ENCODE measurements around the gene MYH9. TPM values are rescaled to one million over a fixed set of nuclear protein-coding genes. Genes with fewer than 3 reads are reported as not detected.
"Not testable (repeated sequence)": the region's sequence is repeated elsewhere in the genome, so short reads cannot be mapped to it uniquely, and the experiment has no call there.

Gene MYH9
- total RNA-seq, 2 experiments from 2014 or later: 112 to 223 TPM

DNA sequence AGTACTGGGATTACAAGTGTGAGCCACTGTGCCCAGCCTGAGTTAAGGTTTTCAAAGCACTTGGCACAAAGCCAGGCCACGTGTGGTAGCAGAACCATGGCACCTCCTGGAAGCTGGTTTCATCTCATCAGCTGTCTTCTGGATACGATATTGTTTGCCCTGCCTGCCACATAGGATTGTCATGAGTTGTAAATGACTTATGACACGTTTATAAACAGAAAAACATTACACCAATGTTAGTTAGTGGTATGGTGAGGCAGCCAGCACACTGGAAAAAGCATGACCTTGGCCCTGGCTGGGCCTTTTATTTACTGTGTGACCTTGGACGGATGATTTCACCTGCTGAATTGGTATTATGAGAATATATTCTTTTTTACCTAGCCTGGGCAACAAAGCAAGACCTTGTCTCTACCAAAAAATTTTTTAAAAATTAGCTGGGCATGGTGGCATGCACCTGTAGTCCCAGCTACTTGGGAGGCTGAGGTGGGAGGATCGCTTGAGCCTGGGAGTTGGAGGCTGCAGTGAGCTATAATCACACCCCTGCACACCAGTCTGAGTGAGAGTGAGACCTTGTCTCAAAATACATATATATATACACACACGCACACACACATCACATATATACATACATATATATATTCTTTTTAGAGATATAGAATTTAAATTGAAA, 24.0 kb upstream of the MYH9 start:
- Histone ChIP-seq H3K4me2 (ENCODE audit: low read length) (no peak overlapping the region), H4K20me1 (ENCODE audit: insufficient read depth, low read length) (no peaks in the 10 kb centered on the region), H3K9me3 (ENCODE audit: low read length) (no peaks in the 10 kb centered on the region), H3K79me2 (ENCODE audit: insufficient read depth, low read depth, low read length) (no peaks in the 10 kb centered on the region), H2AFZ (ENCODE audit: low read length) (no peak overlapping the region), H3K27ac (ENCODE audit: low read depth, low read length, poor library complexity, severe bottlenecking) (no peak overlapping the region), H3K36me3 (ENCODE audit: insufficient read depth, low read length) (no peaks in the 10 kb centered on the region), H3K4me1 (ENCODE audit: insufficient read depth, low read length, poor library complexity, severe bottlenecking) (peaks cover 39% of the 10 kb centered on the region), H3K4me3 (ENCODE audit: low read depth, low read length, poor library complexity, severe bottlenecking) (no peak overlapping the region), H3K9me2 (ENCODE audit: insufficient read depth, low read length) (no peaks in the 10 kb centered on the region)
- CTCF ChIA-PET (ENCODE audit: unreplicated experiment): no interaction called here
- no TSS peak for BruUV-seq (replicated peaks)
- no peak for TF ChIP-seq EZH2phosphoT487 (IDR thresholded peaks at IDR 0.05; ENCODE audit: borderline replicate concordance, low read depth, low read length)
- TF ChIP-seq, protein P1, sequence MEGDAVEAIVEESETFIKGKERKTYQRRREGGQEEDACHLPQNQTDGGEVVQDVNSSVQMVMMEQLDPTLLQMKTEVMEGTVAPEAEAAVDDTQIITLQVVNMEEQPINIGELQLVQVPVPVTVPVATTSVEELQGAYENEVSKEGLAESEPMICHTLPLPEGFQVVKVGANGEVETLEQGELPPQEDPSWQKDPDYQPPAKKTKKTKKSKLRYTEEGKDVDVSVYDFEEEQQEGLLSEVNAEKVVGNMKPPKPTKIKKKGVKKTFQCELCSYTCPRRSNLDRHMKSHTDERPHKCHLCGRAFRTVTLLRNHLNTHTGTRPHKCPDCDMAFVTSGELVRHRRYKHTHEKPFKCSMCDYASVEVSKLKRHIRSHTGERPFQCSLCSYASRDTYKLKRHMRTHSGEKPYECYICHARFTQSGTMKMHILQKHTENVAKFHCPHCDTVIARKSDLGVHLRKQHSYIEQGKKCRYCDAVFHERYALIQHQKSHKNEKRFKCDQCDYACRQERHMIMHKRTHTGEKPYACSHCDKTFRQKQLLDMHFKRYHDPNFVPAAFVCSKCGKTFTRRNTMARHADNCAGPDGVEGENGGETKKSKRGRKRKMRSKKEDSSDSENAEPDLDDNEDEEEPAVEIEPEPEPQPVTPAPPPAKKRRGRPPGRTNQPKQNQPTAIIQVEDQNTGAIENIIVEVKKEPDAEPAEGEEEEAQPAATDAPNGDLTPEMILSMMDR (conservative IDR thresholded peaks at IDR 0.05; ENCODE audit: low read length): no peak
- DNase-seq (ENCODE audit: low spot score): no peak
- POLR2A ChIA-PET: interaction anchor here (0.8 to 1.2 kb wide), 2 partner anchors 26 to 236 kb away, joined by 3 read pairs; no protein-coding TSS in a partner anchor
- intact Hi-C loops (cut with micrococcal nuclease; ENCODE audit: unreplicated experiment): no loop called here

DNA sequence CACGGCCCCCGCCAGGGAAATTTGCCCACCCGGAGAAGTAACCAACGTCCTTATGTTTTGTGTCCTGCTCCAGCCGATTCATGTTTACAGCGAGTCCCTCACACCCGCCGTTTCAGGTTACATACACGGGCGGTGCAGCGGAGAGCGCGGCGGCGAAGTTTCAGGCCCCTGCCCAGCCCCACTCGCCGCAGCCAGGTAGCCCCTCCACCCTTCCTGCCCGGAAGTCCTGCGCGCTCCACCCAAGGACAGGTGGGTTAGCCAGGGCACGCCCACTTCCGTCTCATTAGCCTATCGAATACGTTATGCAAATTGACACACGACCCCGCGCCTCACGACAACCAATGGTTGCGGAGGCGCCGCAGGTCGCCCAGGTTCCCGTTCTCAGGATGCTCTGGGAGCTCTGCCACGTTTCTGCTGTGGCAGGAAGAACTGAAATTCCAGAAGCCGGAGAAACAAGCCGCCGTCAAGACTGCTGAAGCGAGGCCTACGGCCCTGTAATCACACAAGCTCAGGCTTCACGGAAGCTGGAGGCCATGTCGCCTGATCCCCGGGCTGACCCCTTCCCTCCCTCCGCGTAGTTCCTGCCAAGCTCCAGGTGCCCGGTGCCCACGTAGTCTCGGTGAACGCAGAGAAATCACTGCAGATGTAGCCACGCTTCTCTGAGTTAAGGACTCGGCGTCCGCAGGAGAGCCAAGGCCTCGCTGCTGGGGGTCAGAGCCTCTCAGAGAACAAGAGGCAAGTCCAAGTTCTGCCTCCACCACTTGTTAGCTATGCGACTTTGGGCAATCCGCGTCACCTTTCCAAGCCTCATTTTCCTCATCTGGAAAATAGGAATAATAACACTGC, 22.4 kb upstream of the MYH9 start:
- H3K4me2 ChIP-seq (ENCODE audit: low read length): peak overlapping the region; percentile 68
- H2AFZ ChIP-seq (ENCODE audit: low read length): peak overlapping the region; percentile 82
- ChIA-PET POLR2A (interaction anchor here (1.2 kb wide), 1 partner anchor 16 kb away, joined by 3 read pairs; no protein-coding TSS in a partner anchor), CTCF (ENCODE audit: unreplicated experiment) (interaction anchor here (0.6 kb wide), 1 partner anchor 782 kb away, joined by 3 read pairs; no protein-coding TSS in a partner anchor)
- peak overlapping the region; percentile 65 for H3K4me3 ChIP-seq (ENCODE audit: low read depth, low read length, poor library complexity, severe bottlenecking)
- peak overlapping the region; percentile 49 for H3K27ac ChIP-seq (ENCODE audit: low read depth, low read length, poor library complexity, severe bottlenecking)
- intact Hi-C loops (cut with micrococcal nuclease; ENCODE audit: unreplicated experiment): no loop called here
- DNase-seq (ENCODE audit: low spot score): peak; percentile 93
- H4K20me1 ChIP-seq (ENCODE audit: insufficient read depth, low read length): no peaks in the 10 kb centered on the region
- H3K9me3 ChIP-seq (ENCODE audit: low read length): no peaks in the 10 kb centered on the region
- H3K36me3 ChIP-seq (ENCODE audit: insufficient read depth, low read length): no peaks in the 10 kb centered on the region
- H3K9me2 ChIP-seq (ENCODE audit: insufficient read depth, low read length): no peaks in the 10 kb centered on the region
- peaks cover 44% of the 10 kb centered on the region for H3K4me1 ChIP-seq (ENCODE audit: insufficient read depth, low read length, poor library complexity, severe bottlenecking)
- H3K79me2 ChIP-seq (ENCODE audit: insufficient read depth, low read depth, low read length): no peaks in the 10 kb centered on the region
- TF ChIP-seq EZH2phosphoT487 (IDR thresholded peaks at IDR 0.05; ENCODE audit: borderline replicate concordance, low read depth, low read length): no peak
- TF ChIP-seq, protein P1 (conservative IDR thresholded peaks at IDR 0.05; ENCODE audit: low read length): no peak
- BruUV-seq (replicated peaks): TSS peak; percentile 82

DNA sequence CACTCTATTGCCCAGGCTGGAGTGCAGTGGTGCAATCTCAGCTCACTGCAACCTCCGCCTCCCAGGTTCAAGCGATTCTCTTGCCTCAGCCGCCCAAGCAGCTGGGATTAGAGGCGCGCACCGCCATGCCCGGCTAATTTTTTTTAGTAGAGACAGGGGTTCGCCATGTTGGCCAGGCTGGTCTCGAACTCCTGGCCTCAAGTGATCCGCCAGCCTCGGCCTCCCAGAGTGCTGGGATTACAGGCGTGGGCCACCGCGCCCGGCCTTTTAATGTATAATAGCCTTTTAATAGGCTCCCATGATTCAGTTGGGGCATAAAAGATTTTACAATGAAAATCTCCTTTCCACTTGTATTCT, 21.8 kb upstream of the MYH9 start:
- DNase-seq (ENCODE audit: low spot score); CTCF ChIA-PET (ENCODE audit: unreplicated experiment); H3K9me3 ChIP-seq (ENCODE audit: low read length); H3K9me2 ChIP-seq (ENCODE audit: insufficient read depth, low read length); H3K79me2 ChIP-seq (ENCODE audit: insufficient read depth, low read depth, low read length); H4K20me1 ChIP-seq (ENCODE audit: insufficient read depth, low read length); H3K36me3 ChIP-seq (ENCODE audit: insufficient read depth, low read length); intact Hi-C loops (cut with micrococcal nuclease; ENCODE audit: unreplicated experiment); POLR2A ChIA-PET: not testable (repeated sequence)
- Histone ChIP-seq H3K27ac (ENCODE audit: low read depth, low read length, poor library complexity, severe bottlenecking) (peak overlapping the region; percentile 49), H3K4me3 (ENCODE audit: low read depth, low read length, poor library complexity, severe bottlenecking) (peak overlapping the region; percentile 65), H3K4me1 (ENCODE audit: insufficient read depth, low read length, poor library complexity, severe bottlenecking) (peaks cover 50% of the 10 kb centered on the region), H2AFZ (ENCODE audit: low read length) (peak overlapping the region; percentile 82), H3K4me2 (ENCODE audit: low read length) (peak overlapping the region; percentile 68)
- TSS peak; percentile 92 for BruUV-seq (replicated peaks)
